Endothelial cell of umbilical vein (primary cell): Measurements from ENCODE around the gene SGTA. TPM values are rescaled to one million over a fixed set of nuclear protein-coding genes. Genes with fewer than 3 reads are reported as not detected.

ENCODE experiments used
- BruUV-seq: library from RNA; stranded (reverse); fragments of 400-500 nt; replicated peaks from 2 replicates; lab custom pipeline; 2021; lab: Mats Ljungman, UMichigan
- CTCF ChIA-PET: fragments of 300-600, 350-600 bp; sonication (Branson Sonifier 250); formaldehyde crosslinking; loops from one replicate; lab custom pipeline; 2021; ENCODE audit warnings: antibody characterized with exemption, inconsistent platforms; lab: Charles Lee
- POLR2A ChIA-PET: fragments of 300-600, 350-600 bp; sonication (Branson Sonifier 250); formaldehyde crosslinking; loops from one replicate; lab custom pipeline; 2021; ENCODE audit warnings: antibody characterized with exemption, inconsistent platforms; lab: Charles Lee
- DNase-seq: peaks from one replicate; pipeline ENCODE4 v3.0.0-alpha.2; 2011; ENCODE audit warnings: low read depth, low spot score
- FAIRE-seq: peaks from 2 replicates; lab custom pipeline; 2011; peaks lifted over from hg19 to GRCh38; lab: Jason Lieb, UNC
- H2AFZ ChIP-seq: 2 replicates; pipeline ENCODE4 v1.6.0; 2012; ENCODE audit warnings: low read depth, low read length, control low read depth, inconsistent platforms
- H3K27ac ChIP-seq: 2 replicates; pipeline ENCODE4 v1.5.1; 2011; ENCODE audit warnings: low read depth, mild to moderate bottlenecking, control low read depth, low read length, moderate library complexity; ENCODE audit not compliant: insufficient read depth
- H3K27me3 ChIP-seq, 2 experiments: 2 replicates each; pipeline versions ENCODE4 v1.6.0 to v1.6.1; 2011; ENCODE audit warnings: low read length in 2 of 2, mixed read lengths in 1 of 2; ENCODE audit not compliant: control insufficient read depth in 2 of 2, insufficient read depth in 2 of 2
- H3K36me3 ChIP-seq, 2 experiments: 2 replicates in 1 of 2; 3 replicates in 1 of 2; pipeline ENCODE4 v1.5.1; 2011; ENCODE audit warnings: low read length in 2 of 2, mild to moderate bottlenecking in 1 of 2, moderate library complexity in 1 of 2; ENCODE audit not compliant: control insufficient read depth in 2 of 2, insufficient read depth in 2 of 2; ENCODE audit errors: extremely low read depth in 1 of 2
- H3K4me1 ChIP-seq: 3 replicates; pipeline ENCODE4 v1.5.1; 2011; ENCODE audit warnings: mild to moderate bottlenecking, low read length; ENCODE audit not compliant: control insufficient read depth, insufficient read depth; ENCODE audit errors: extremely low read depth
- H3K4me2 ChIP-seq: 2 replicates; pipeline ENCODE4 v1.6.1; 2011; ENCODE audit warnings: low read length, control low read depth, mixed read lengths; ENCODE audit not compliant: insufficient read depth
- H3K4me3 ChIP-seq, 3 experiments: fragments of 200-600 bp in 1 of 3; sonication (generic), shearing (Covaris generic) in 1 of 3; replicated peaks in 1 of 3; 2 replicates each; pipeline ENCODE4 v1.5.1; 2011 to 2016; ENCODE audit warnings: control low read depth in 3 of 3, low read length in 3 of 3, mild to moderate bottlenecking in 2 of 3, inconsistent platforms in 1 of 3, low read depth in 1 of 3, moderate library complexity in 1 of 3; ENCODE audit not compliant: insufficient read depth in 1 of 3
- H3K79me2 ChIP-seq: 2 replicates; pipeline ENCODE4 v1.6.0; 2012; ENCODE audit warnings: low read length, inconsistent platforms; ENCODE audit not compliant: control insufficient read depth, insufficient read depth
- H3K9ac ChIP-seq: replicated peaks from 2 replicates; pipeline ENCODE3; 2011; ENCODE audit warnings: low read length, control low read depth; ENCODE audit not compliant: insufficient read depth; ENCODE audit errors: extremely low read depth
- H3K9me1 ChIP-seq: replicated peaks from 3 replicates; pipeline ENCODE4 v1.6.0; 2011; ENCODE audit warnings: mild to moderate bottlenecking, low read length; ENCODE audit not compliant: control insufficient read depth, insufficient read depth; ENCODE audit errors: extremely low read depth
- H3K9me3 ChIP-seq: replicated peaks from 2 replicates; pipeline ENCODE4 v1.5.1; 2012; ENCODE audit warnings: low read length, inconsistent platforms; ENCODE audit not compliant: control insufficient read depth, insufficient read depth
- H4K20me1 ChIP-seq: replicated peaks from 2 replicates; pipeline ENCODE3; 2011; ENCODE audit warnings: mild to moderate bottlenecking, low read length; ENCODE audit not compliant: control insufficient read depth, insufficient read depth; ENCODE audit errors: extremely low read depth
- EZH2 ChIP-seq: IDR thresholded peaks from 2 replicates; pipeline ENCODE4 v1.6.1; 2012; ENCODE audit warnings: borderline replicate concordance, low read depth, mild to moderate bottlenecking, moderate library complexity, low read length, inconsistent platforms; ENCODE audit not compliant: severe bottlenecking
- FOS ChIP-seq: IDR thresholded peaks from 2 replicates; pipeline ENCODE4 v1.6.1; 2011; ENCODE audit warnings: mild to moderate bottlenecking, low read length, moderate library complexity, borderline replicate concordance; ENCODE audit not compliant: insufficient read depth
- GATA2 ChIP-seq: IDR thresholded peaks from 2 replicates; pipeline ENCODE4 v1.7.0; 2011; ENCODE audit warnings: low read depth, mild to moderate bottlenecking, moderate library complexity, mixed read lengths, low read length; ENCODE audit not compliant: insufficient read length, insufficient read depth
- JUN ChIP-seq: IDR thresholded peaks from 2 replicates; pipeline ENCODE4 v1.6.1; 2011; ENCODE audit warnings: borderline replicate concordance, low read depth; ENCODE audit not compliant: insufficient read length, insufficient read depth
- MYC ChIP-seq: IDR thresholded peaks from one replicate; pipeline ENCODE4 v1.6.1; 2011; ENCODE audit warnings: mild to moderate bottlenecking, low read depth, low read length
- POLR2A ChIP-seq: IDR thresholded peaks from 2 replicates; pipeline ENCODE4 v1.6.1; 2012; ENCODE audit warnings: low read depth, mild to moderate bottlenecking, control low read depth, low read length
- POLR2AphosphoS5 ChIP-seq: IDR thresholded peaks from 2 replicates; pipeline ENCODE4 v1.6.1; 2012; ENCODE audit warnings: low read depth, mild to moderate bottlenecking, control low read depth, low read length, moderate library complexity; ENCODE audit not compliant: insufficient read depth
- dilution Hi-C: fragments of 300-500 bp; cut with MboI; formaldehyde crosslinking; loops from one replicate; pipeline ENCODE4 v1.15.0; 2019; ENCODE audit warnings: low sequenced_read_pairs; ENCODE audit not compliant: extremely low pct_ligation_motif_present
- intact Hi-C: fragments of 100-400 bp; cut with micrococcal nuclease; formaldehyde crosslinking; loops from one replicate; pipeline ENCODE4 v1.10.0; 2022
- polyA plus RNA-seq, 4 experiments: library from polyadenylated mRNA; depleted of rRNA in 3 of 4; stranded (reverse) in 3 of 4; unstranded in 1 of 4; fragments of >200 nt; gene quantifications; 2 replicates each; pipeline versions ENCODE4 v1.2.1 to v1.2.3, GENCODE V29; 2011 to 2012; ENCODE audit warnings: missing spikeins in 1 of 4
- total RNA-seq: library from RNA; stranded (reverse); gene quantifications from 2 replicates; pipeline ENCODE4 v1.2.3, GENCODE V29; 2021
- TF ChIP-seq, protein P1 (sequence below), 2 donors: IDR thresholded peaks; 1 replicate in 1 of 2; 2 replicates in 1 of 2; pipeline ENCODE4 v1.5.1; 2011; ENCODE audit warnings: low read length in 2 of 2, mild to moderate bottlenecking in 2 of 2, moderate library complexity in 2 of 2, control low read depth in 1 of 2, inconsistent platforms in 1 of 2, low read depth in 1 of 2; ENCODE audit not compliant: insufficient read depth in 1 of 2; ENCODE audit errors: extremely low read depth in 1 of 2
- TF ChIP-seq, protein P2 (sequence below): IDR thresholded peaks from 2 replicates; pipeline ENCODE4 v1.6.1; 2011; ENCODE audit not compliant: insufficient read depth, insufficient read length

Gene SGTA
- total and polyA plus RNA-seq, 2 donors (not counting 3 experiments of a cell fraction or from before 2014, with no cell fraction given), result 76.5 to 119 TPM

DNA sequence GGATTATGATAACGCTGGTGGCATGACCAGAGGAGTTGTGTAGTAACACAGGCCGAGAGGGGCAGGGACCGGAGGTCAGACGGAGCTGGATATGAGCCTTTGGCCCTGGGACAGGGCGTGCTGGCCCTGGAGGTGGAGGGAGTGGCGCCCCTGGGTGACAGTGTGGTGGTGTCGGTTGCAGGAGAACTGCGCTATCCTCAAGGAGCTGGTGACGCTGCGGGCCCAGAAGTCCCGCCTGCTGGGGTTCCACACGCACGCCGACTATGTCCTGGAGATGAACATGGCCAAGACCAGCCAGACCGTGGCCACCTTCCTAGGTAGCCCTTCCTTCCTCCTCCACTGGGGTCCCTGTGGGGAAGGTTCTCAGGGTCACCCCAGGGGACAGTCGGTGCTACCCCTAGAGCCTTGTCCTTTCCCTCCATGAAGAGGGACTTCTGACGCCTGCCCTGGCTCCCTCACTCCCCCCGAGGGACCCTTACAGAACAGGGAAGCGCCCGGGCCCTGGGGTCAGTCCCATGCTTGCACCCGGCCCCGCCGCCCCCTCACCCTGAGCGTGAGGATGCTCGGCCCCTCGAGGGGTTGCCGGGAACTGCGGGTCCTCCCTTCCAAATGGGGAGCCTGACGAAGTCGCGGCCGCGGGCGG is 23.8 kb upstream of the SGTA start:
- ChIA-PET POLR2A (no interaction called here), CTCF (no interaction called here)
- H4K20me1 ChIP-seq, result no peaks in the 10 kb centered on the region
- no TSS peak for BruUV-seq
- H3K9ac ChIP-seq, result no peak overlapping the region
- FAIRE-seq (no peak), DNase-seq (no peak)
- peaks cover 5 to 24% of the 10 kb centered on the region in 2 experiments for H3K36me3 ChIP-seq
- dilution Hi-C loops (no loop called here), intact Hi-C loops (no loop called here)
- H3K4me3 ChIP-seq, result no peak overlapping the region
- no peak overlapping the region for H3K4me2 ChIP-seq
- H3K79me2 ChIP-seq, result peaks cover 1% of the 10 kb centered on the region
- no peaks in the 10 kb centered on the region for H3K4me1 ChIP-seq
- H3K27me3 ChIP-seq, result no peaks in the 10 kb centered on the region
- no peak overlapping the region for H2AFZ ChIP-seq
- H3K27ac ChIP-seq, result no peak overlapping the region
- no peaks in the 10 kb centered on the region for H3K9me1 ChIP-seq
- TF ChIP-seq MYC (no peak), GATA2 (no peak), FOS (no peak), POLR2AphosphoS5 (no peak), EZH2 (no peak), POLR2A (no peak), JUN (no peak)
- TF ChIP-seq, protein P1, sequence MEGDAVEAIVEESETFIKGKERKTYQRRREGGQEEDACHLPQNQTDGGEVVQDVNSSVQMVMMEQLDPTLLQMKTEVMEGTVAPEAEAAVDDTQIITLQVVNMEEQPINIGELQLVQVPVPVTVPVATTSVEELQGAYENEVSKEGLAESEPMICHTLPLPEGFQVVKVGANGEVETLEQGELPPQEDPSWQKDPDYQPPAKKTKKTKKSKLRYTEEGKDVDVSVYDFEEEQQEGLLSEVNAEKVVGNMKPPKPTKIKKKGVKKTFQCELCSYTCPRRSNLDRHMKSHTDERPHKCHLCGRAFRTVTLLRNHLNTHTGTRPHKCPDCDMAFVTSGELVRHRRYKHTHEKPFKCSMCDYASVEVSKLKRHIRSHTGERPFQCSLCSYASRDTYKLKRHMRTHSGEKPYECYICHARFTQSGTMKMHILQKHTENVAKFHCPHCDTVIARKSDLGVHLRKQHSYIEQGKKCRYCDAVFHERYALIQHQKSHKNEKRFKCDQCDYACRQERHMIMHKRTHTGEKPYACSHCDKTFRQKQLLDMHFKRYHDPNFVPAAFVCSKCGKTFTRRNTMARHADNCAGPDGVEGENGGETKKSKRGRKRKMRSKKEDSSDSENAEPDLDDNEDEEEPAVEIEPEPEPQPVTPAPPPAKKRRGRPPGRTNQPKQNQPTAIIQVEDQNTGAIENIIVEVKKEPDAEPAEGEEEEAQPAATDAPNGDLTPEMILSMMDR (IDR thresholded peaks at IDR 0.05; ENCODE audit: extremely low read depth in 1 of 2, insufficient read depth in 1 of 2, low read depth in 1 of 2, low read length in 2 of 2), result no peak
- TF ChIP-seq, protein P2, sequence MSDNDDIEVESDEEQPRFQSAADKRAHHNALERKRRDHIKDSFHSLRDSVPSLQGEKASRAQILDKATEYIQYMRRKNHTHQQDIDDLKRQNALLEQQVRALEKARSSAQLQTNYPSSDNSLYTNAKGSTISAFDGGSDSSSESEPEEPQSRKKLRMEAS, result no peak
- H3K9me3 ChIP-seq, result no peaks in the 10 kb centered on the region
